Panc1 (cell line): Measurements from ENCODE around the gene VAV3. TPM values are rescaled to one million over a fixed set of nuclear protein-coding genes. Genes with fewer than 3 reads are reported as not detected.

Experiments used
- ATAC-seq: fragments of 200-7000 bp; cut with Tn5 transposase; 2 replicates; pipeline ENCODE4 v1.9.1; 2020; ENCODE audit warnings: mild to moderate bottlenecking, moderate library complexity
- BruUV-seq: library from RNA; stranded (reverse); fragments of 400-500 nt; replicated peaks from 2 replicates; lab custom pipeline; 2021; lab: Mats Ljungman, UMichigan
- CTCF ChIA-PET: fragments of 300-600 bp; sonication (Branson Sonifier 250); formaldehyde crosslinking; loops from one replicate; lab custom pipeline; 2022; ENCODE audit warnings: antibody characterized with exemption; lab: Charles Lee
- POLR2A ChIA-PET: fragments of 300-600 bp; sonication (Branson Sonifier 250); formaldehyde crosslinking; loops from one replicate; lab custom pipeline; 2022; ENCODE audit warnings: antibody characterized with exemption; lab: Charles Lee
- DNase-seq: peaks from one replicate; pipeline ENCODE4 v3.0.0-alpha.2; 2010; ENCODE audit warnings: low read depth, low spot score
- H3K27ac ChIP-seq: 2 replicates; pipeline ENCODE4 v1.5.1; 2011; ENCODE audit warnings: mild to moderate bottlenecking, low read length, inconsistent platforms
- H3K27me3 ChIP-seq: fragments of 200-500 bp; sonication (Bioruptor generic); 2 replicates; pipeline ENCODE4 v1.6.0; 2014; ENCODE audit warnings: low read length, inconsistent platforms; ENCODE audit not compliant: control insufficient read depth, insufficient read depth
- H3K36me3 ChIP-seq: fragments of 200-500 bp; sonication (Bioruptor generic); 2 replicates; pipeline ENCODE4 v1.5.1; 2014; ENCODE audit warnings: inconsistent platforms, mild to moderate bottlenecking, low read length, moderate library complexity; ENCODE audit not compliant: control insufficient read depth, insufficient read depth
- H3K4me1 ChIP-seq: 2 replicates; pipeline ENCODE4 v1.5.1; 2011; ENCODE audit warnings: inconsistent platforms, mild to moderate bottlenecking, low read length, moderate library complexity; ENCODE audit not compliant: control insufficient read depth, insufficient read depth
- H3K4me3 ChIP-seq, 2 experiments: 2 replicates each; pipeline ENCODE4 v1.5.1; 2011 to 2012; ENCODE audit warnings: low read depth in 2 of 2, low read length in 2 of 2, mild to moderate bottlenecking in 2 of 2, inconsistent platforms in 1 of 2, moderate library complexity in 1 of 2
- H3K9me3 ChIP-seq: fragments of 200-500 bp; sonication (Bioruptor generic); 2 replicates; pipeline ENCODE4 v1.5.1; 2014; ENCODE audit warnings: low read depth, mild to moderate bottlenecking, inconsistent platforms, low read length, moderate library complexity; ENCODE audit not compliant: control insufficient read depth, insufficient read depth
- CTCF ChIP-seq: fragments of 450-650 bp; IDR thresholded peaks from 2 replicates; pipeline ENCODE4 v1.5.1; 2017; ENCODE audit warnings: mild to moderate bottlenecking
- POLR2AphosphoS5 ChIP-seq: IDR thresholded peaks from 2 replicates; pipeline ENCODE4 v1.6.1; 2012; ENCODE audit warnings: mild to moderate bottlenecking, low read depth, low read length, moderate library complexity
- REST ChIP-seq, 2 experiments: IDR thresholded peaks; 2 replicates each; pipeline ENCODE4 v1.6.1; 2011 to 2012; ENCODE audit warnings: low read depth in 2 of 2, control low read depth in 1 of 2, low read length in 1 of 2, mild to moderate bottlenecking in 1 of 2, moderate library complexity in 1 of 2; ENCODE audit not compliant: insufficient read depth in 1 of 2
- SIN3A ChIP-seq: IDR thresholded peaks from 2 replicates; pipeline ENCODE4 v1.6.1; 2012; ENCODE audit warnings: low read depth, mild to moderate bottlenecking, low read length, moderate library complexity, borderline replicate concordance; ENCODE audit not compliant: insufficient read depth
- TCF7L2 ChIP-seq: IDR thresholded peaks from 2 replicates; pipeline ENCODE4 v1.6.1; 2011; ENCODE audit warnings: mild to moderate bottlenecking, low read depth, low read length, inconsistent platforms
- in situ Hi-C: cut with HindIII; loops from 2 replicates; pipeline ENCODE4 v1.10.0; 2016; ENCODE audit warnings: low sequenced_read_pairs, low pct_unique_long_range_greater_than_20kb
- intact Hi-C: fragments of 100-400 bp; cut with micrococcal nuclease; formaldehyde crosslinking; loops from one replicate; pipeline ENCODE4 v1.10.0; 2022; ENCODE audit not compliant: unreplicated experiment
- total RNA-seq: library from RNA; stranded (reverse); gene quantifications from one replicate; pipeline ENCODE4 v1.2.1, GENCODE V29; 2021; ENCODE audit not compliant: unreplicated experiment

The VAV3 gene
- total RNA-seq, 1 experiment from 2014 or later = 0.23 TPM

GRCh38 chr1:107695341-107695740 lies 269.6 kb downstream of the VAV3 start:
- POLR2A ChIA-PET = no interaction called here
- no peak overlapping the region for H3K27ac ChIP-seq

GRCh38 chr1:107692580-107693345 lies 272.2 kb downstream of the VAV3 start:
- Histone ChIP-seq H3K27ac (no peak overlapping the region), H3K36me3 (no peaks in the 10 kb centered on the region), H3K4me1 (no peaks in the 10 kb centered on the region), H3K27me3 (no peaks in the 10 kb centered on the region), H3K4me3 (no peak overlapping the region), H3K9me3 (no peaks in the 10 kb centered on the region)
- in situ Hi-C loops (no loop called here), intact Hi-C loops (no loop called here)
- DNase-seq (no peak), ATAC-seq (no peak)
- ChIA-PET CTCF (interaction anchor here (0.6 kb wide), 1 partner anchor 24 kb away, joined by 3 read pairs; no protein-coding TSS in a partner anchor), POLR2A (no interaction called here)
- no TSS peak for BruUV-seq
- TF ChIP-seq REST (IDR thresholded peaks at IDR 0.05; ENCODE audit: insufficient read depth in 1 of 2, low read depth in 2 of 2, low read length in 1 of 2) (no peak), CTCF (no peak), SIN3A (no peak), TCF7L2 (no peak), POLR2AphosphoS5 (no peak)

More at GRCh38 chr1:107695341-107695740, 269.6 kb downstream of the VAV3 start:
- H3K9me3 ChIP-seq = no peaks in the 10 kb centered on the region
- CTCF ChIA-PET = no interaction called here
- H3K4me1 ChIP-seq = no peaks in the 10 kb centered on the region
- no peak overlapping the region for H3K4me3 ChIP-seq
- DNase-seq (no peak), ATAC-seq (no peak)
- no TSS peak for BruUV-seq
- intact Hi-C loops = no loop called here
- H3K27me3 ChIP-seq = no peaks in the 10 kb centered on the region
- TF ChIP-seq SIN3A (no peak), CTCF (no peak), TCF7L2 (no peak), REST (IDR thresholded peaks at IDR 0.05; ENCODE audit: insufficient read depth in 1 of 2, low read depth in 2 of 2, low read length in 1 of 2) (no peak), POLR2AphosphoS5 (no peak)
- H3K36me3 ChIP-seq = no peaks in the 10 kb centered on the region
- in situ Hi-C loops = no loop called here
